ENCODE measurements around the gene GLIS1.

The GLIS1 gene

DNA sequence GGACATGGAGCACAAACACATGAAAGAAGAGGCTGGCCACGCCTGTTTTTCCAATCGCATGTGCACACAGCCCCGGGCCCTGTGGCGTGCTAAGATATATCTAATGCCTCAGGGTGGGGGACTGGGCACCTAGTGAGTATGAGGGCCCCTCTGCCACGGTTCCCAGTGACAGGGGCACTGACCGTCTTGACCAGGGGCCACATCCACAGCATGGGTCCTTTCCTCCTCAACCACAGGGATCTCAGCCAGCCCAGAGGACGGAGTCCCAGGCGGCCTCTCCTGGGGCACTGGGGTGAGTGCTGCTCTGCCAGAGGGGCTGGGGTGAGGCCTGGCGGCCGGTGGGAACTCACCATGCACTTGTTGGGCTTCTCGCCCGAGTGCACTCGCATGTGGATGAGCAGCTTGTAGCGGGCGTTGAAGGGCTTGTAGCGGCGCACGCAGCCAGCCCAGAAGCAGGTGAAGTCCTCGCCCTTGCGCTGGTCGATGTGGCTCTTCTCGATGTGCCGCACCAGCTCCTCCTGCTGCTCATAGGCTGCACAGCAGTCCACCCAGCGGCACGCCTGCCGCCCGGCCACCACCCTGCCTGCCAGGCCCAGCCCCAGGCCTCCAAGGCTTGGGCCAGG is 145.1 kb downstream of the GLIS1 start:
- no peak for DNase-seq (ENCODE audit: extremely low spot score)
- TF ChIP-seq NFRKB (IDR thresholded peaks at IDR 0.05) (no peak), FOXM1 (IDR thresholded peaks at IDR 0.05; ENCODE audit: borderline replicate concordance) (no peak), L3MBTL2 (conservative IDR thresholded peaks at IDR 0.05) (no peak)
- ChIA-PET CTCF (interaction anchor here (0.6 kb wide), 1 partner anchor 123 kb away, joined by 3 read pairs; no protein-coding TSS in a partner anchor), POLR2A (no interaction called here)

DNA sequence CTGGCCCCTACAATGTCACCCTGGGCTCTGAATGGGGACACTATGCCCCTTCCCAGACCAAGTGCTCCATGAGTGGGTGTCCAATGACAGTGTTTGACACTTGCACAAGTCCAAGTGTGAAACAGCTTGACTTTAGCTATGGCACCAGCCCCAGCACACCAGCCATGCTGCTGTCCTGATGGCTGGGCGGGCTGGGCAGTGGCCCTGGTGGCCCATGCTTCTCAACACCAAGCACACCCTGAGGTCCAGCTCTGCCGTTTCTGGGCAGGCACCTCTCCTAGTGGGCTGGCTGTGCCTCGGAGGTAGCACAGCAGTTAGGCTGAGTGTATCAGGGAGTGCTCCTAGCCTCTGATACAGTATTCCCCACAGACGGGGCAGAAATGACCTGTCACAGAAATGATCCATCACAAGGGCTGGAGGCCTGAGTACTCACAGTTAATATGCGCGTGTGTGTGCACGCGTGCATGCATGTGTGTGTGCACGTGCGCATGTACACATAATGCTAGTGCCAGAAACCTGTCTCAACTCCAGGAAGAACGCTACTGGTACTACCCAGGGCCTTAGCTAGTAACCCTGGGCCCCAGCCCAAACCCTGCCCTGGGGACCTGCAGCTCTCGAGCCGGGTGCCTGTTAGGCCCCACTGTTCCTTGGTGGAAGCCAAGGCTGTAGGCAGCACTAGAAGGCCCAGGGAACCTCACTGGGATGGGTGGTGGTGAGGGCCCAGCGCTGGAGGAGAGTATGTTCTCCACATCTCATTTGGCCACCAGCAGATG is 145.8 kb downstream of the GLIS1 start:
- TF ChIP-seq SP1 (IDR thresholded peaks at IDR 0.05) (no peak), TARDBP (IDR thresholded peaks at IDR 0.05) (no peak), FOXA1 (IDR thresholded peaks at IDR 0.05) (no peak), FOXK2 (IDR thresholded peaks at IDR 0.05) (no peak), LEF1 (IDR thresholded peaks at IDR 0.05; ENCODE audit: borderline replicate concordance) (no peak), SUZ12 (IDR thresholded peaks at IDR 0.05) (no peak)
- TF ChIP-seq, protein P1, sequence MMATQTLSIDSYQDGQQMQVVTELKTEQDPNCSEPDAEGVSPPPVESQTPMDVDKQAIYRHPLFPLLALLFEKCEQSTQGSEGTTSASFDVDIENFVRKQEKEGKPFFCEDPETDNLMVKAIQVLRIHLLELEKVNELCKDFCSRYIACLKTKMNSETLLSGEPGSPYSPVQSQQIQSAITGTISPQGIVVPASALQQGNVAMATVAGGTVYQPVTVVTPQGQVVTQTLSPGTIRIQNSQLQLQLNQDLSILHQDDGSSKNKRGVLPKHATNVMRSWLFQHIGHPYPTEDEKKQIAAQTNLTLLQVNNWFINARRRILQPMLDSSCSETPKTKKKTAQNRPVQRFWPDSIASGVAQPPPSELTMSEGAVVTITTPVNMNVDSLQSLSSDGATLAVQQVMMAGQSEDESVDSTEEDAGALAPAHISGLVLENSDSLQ (IDR thresholded peaks at IDR 0.05): no peak
- CTCF ChIA-PET: interaction anchor here (1.4 kb wide), 1 partner anchor 22 kb away, joined by 3 read pairs; no protein-coding TSS in a partner anchor
- no peak for DNase-seq (ENCODE audit: extremely low spot score)
- POLR2A ChIA-PET: no interaction called here

DNA sequence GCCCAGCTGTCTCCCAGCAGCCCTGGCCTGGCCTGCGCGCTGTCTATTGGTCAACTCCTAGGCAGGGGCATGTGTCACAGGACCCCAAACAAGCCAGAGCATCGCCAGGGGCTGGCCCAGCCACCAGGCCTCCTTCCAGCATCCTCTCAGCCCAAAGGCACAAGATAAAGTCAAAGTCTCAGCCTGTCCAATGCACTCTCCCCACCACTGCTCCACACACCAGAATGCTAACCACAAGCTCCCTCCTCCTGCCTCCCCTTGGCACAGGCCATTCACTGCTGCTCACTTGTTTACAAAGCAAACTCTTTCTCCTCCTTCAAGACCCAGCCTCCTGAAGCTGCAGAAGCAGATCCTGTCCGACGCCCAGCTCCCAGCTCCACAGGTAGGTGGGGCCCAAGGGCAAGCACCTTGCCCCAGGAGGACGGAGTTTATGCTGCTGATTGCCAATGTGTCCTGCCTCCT is 146.4 kb downstream of the GLIS1 start:
- POLR2A ChIA-PET: no interaction called here
- no peak for TF ChIP-seq ARNT (IDR thresholded peaks at IDR 0.05)
- no peak for TF ChIP-seq TARDBP (IDR thresholded peaks at IDR 0.05)
- no peak for TF ChIP-seq FOXA1 (IDR thresholded peaks at IDR 0.05)
- TF ChIP-seq FOXM1 (IDR thresholded peaks at IDR 0.05; ENCODE audit: borderline replicate concordance): no peak
- TF ChIP-seq L3MBTL2 (conservative IDR thresholded peaks at IDR 0.05): no peak
- no peak for TF ChIP-seq FOXK2 (IDR thresholded peaks at IDR 0.05)
- TF ChIP-seq LEF1 (IDR thresholded peaks at IDR 0.05; ENCODE audit: borderline replicate concordance): no peak
- no peak for TF ChIP-seq SUZ12 (IDR thresholded peaks at IDR 0.05)
- TF ChIP-seq BHLHE40 (IDR thresholded peaks at IDR 0.05; ENCODE audit: borderline replicate concordance): no peak
- no peak for TF ChIP-seq NFRKB (IDR thresholded peaks at IDR 0.05)
- no peak for TF ChIP-seq SP1 (IDR thresholded peaks at IDR 0.05)
- no peak for TF ChIP-seq HDGF (IDR thresholded peaks at IDR 0.05; ENCODE audit: borderline replicate concordance)
- TF ChIP-seq, protein P1 (IDR thresholded peaks at IDR 0.05): no peak
- TF ChIP-seq CTBP1 (IDR thresholded peaks at IDR 0.05; ENCODE audit: borderline replicate concordance): no peak
- no peak for TF ChIP-seq ELF4 (IDR thresholded peaks at IDR 0.05)
- no peak for TF ChIP-seq ZNF384 (IDR thresholded peaks at IDR 0.05)
- CTCF ChIA-PET: interaction anchor here (1.4 kb wide), 1 partner anchor 23 kb away, joined by 3 read pairs; no protein-coding TSS in a partner anchor
- no peak for DNase-seq (ENCODE audit: extremely low spot score)

DNA sequence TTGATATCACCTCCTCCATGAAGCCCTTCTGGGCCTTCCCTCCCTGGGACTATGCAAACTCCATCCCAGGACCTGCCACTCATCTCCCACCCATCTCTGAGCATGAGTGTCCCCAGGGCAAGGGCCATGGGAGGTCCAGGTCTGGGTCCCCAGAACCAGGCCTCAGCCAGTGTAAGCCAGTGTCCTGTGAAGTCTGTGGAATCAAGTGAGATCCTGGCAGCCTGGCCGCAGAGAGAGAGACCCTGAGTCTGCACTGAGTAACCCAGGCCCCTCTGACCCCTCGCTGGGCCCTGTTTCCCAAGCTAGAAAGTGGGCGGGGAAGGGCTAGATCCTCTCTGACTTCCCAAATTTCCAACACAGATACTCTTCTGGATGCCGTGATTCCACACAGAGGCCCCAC is 147.0 kb downstream of the GLIS1 start:
- ChIA-PET POLR2A (no interaction called here), CTCF (interaction anchor here (0.6 to 1.4 kb wide), 2 partner anchors 24 to 1092 kb away, joined by 3 read pairs; no protein-coding TSS in a partner anchor)
- no peak for DNase-seq (ENCODE audit: extremely low spot score)
- TF ChIP-seq SP1 (IDR thresholded peaks at IDR 0.05): no peak
- TF ChIP-seq HDGF (IDR thresholded peaks at IDR 0.05; ENCODE audit: borderline replicate concordance): no peak
- no peak for TF ChIP-seq LEF1 (IDR thresholded peaks at IDR 0.05; ENCODE audit: borderline replicate concordance)
- TF ChIP-seq CTBP1 (IDR thresholded peaks at IDR 0.05; ENCODE audit: borderline replicate concordance): no peak
- TF ChIP-seq SUZ12 (IDR thresholded peaks at IDR 0.05): no peak
- TF ChIP-seq FOXM1 (IDR thresholded peaks at IDR 0.05; ENCODE audit: borderline replicate concordance): no peak
- no peak for TF ChIP-seq BHLHE40 (IDR thresholded peaks at IDR 0.05; ENCODE audit: borderline replicate concordance)
- TF ChIP-seq L3MBTL2 (conservative IDR thresholded peaks at IDR 0.05): no peak
- TF ChIP-seq ZNF384 (IDR thresholded peaks at IDR 0.05): no peak
- no peak for TF ChIP-seq ELF4 (IDR thresholded peaks at IDR 0.05)
- no peak for TF ChIP-seq ARNT (IDR thresholded peaks at IDR 0.05)
- TF ChIP-seq, protein P1 (IDR thresholded peaks at IDR 0.05): no peak
- no peak for TF ChIP-seq TARDBP (IDR thresholded peaks at IDR 0.05)

DNA sequence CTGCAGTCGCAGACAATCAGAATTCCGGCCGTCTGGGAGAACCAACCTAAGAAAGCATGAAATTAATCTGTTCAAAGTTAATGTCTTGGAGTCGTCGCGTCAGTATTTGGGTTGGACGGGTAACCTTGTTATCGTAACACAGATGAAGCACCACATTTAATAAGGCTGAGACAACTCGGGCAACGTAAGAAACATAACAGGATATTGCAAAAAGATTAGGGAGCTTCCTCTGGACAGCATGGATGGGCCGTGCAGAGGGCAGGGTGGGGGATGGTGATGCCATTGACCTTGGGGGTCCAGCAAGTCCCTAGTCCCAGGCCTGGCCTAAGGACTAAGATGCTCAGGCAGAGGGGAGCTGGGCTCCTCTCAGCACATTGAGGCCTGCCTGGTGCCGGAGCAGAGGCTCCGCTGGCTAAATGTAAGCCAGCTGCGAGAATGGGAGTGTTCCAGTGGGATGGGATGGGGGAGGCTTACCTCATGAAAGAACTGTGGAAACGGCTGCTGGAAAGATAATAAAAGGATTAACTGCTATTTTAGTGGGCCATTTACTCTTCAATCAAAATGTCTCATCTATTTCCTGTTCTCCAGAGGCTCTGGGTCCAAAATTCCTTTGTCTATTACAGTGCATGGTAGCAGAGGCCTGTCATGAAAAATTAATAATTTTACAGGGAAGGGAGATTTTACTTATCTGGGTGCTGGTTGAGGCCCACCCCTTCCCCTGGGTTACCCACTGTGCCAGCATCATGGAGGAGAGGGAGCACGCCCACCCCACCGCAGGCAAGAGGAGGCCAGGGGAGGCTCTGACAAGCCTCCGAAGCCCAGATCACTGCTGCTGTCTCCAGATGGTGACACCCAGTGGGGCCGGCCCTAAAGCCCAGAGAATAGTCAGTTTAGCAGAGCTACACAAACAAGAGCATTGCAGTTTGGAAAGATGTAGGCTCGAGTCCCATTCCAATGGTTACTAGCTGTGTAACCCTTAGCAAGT is 148.1 kb downstream of the GLIS1 start:
- CTCF ChIA-PET: interaction anchor here (1.4 kb wide), 1 partner anchor 105 kb away, joined by 4 read pairs; no protein-coding TSS in a partner anchor
- no peak for DNase-seq (ENCODE audit: extremely low spot score)
- POLR2A ChIA-PET: no interaction called here
- TF ChIP-seq LEF1 (IDR thresholded peaks at IDR 0.05; ENCODE audit: borderline replicate concordance) (no peak), CTBP1 (IDR thresholded peaks at IDR 0.05; ENCODE audit: borderline replicate concordance) (no peak)
